Measurements from ENCODE around the gene OR4K1.
A peak's percentile ranks its signal among the peaks of the same experiment; 100 is the strongest.

OR4K1 gene

DNA sequence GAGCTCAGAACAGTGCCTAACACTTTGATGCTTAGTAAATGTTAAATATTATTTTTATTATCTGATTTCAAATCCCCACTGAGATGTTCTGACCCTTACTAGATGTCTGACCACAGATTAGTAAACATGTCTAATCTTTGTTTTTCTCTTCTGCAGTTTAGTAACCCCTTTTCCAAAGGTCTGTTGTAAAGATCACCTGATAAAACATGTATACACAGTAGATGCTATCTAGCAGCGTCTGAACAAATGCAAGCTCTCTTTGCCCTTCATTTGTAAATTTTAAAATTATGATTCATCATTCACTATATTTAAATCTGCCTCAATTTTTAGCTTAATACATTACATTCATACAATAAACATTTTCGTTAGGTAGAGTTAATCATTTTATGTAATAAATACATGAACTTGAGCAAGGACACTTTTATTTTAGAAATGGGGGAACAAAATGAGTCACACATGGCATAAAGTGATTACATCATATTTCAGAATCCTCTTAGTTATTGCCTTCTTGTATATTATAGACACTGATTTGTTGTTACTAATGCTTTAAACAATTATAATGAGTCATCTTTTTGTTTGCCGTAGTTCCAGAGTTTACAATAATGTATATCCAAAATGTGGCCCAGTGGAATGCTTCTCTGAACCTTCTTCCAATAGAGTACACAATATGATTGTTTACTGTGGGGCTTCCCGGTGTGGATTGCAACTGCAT, 12.0 kb upstream of the OR4K1 start:
- Histone ChIP-seq H3K36me3 (ENCODE audit: control insufficient read depth in 1 of 2, insufficient read depth in 2 of 2, low read length in 2 of 2) (no peaks in the 10 kb centered on the region), H2BK5ac (ENCODE audit: low read depth, low read length, poor library complexity) (no peak overlapping the region), H3K9ac (ENCODE audit: low read length) (no peak overlapping the region), H3K23ac (ENCODE audit: low read length) (no peak overlapping the region), H2BK12ac (ENCODE audit: low read length) (no peak overlapping the region), H3K27ac (ENCODE audit: low read depth, low read length) (no peak overlapping the region), H3K4ac (ENCODE audit: low read depth, low read length) (no peak overlapping the region), H4K12ac (ENCODE audit: low read depth, low read length) (no peak overlapping the region), H3K79me1 (ENCODE audit: low read length) (no peaks in the 10 kb centered on the region), H2BK120ac (ENCODE audit: insufficient read depth, low read length, poor library complexity) (no peak overlapping the region), H2AK5ac (ENCODE audit: low read length) (no peak overlapping the region), H3K18ac (ENCODE audit: low read length) (no peak overlapping the region), H3K27me3 (ENCODE audit: insufficient read depth, low read length) (no peaks in the 10 kb centered on the region), H3K4me2 (ENCODE audit: low read length) (no peak overlapping the region), H3K9me3 (ENCODE audit: insufficient read depth, low read depth, low read length) (peaks cover 1% of the 10 kb centered on the region), H4K91ac (ENCODE audit: low read depth, low read length) (no peak overlapping the region), H2AFZ (ENCODE audit: insufficient read depth, low read length, poor library complexity) (no peak overlapping the region), H3K4me3 (ENCODE audit: low read depth, low read length) (no peak overlapping the region), H4K8ac (ENCODE audit: low read depth, low read length) (no peak overlapping the region), H3K4me1 (ENCODE audit: control insufficient read depth in 1 of 2, insufficient read depth in 2 of 2, low read length in 2 of 2) (no peaks in the 10 kb centered on the region), H3K14ac (ENCODE audit: low read length) (no peak overlapping the region), H3K79me2 (ENCODE audit: control insufficient read depth, insufficient read depth, low read length, poor library complexity) (no peaks in the 10 kb centered on the region)
- no peak for DNase-seq
- WGBS (ENCODE audit: extremely low coverage, insufficient coverage, insufficient read length) = no CpG with 5 or more reads among the region's 4 CpGs

DNA sequence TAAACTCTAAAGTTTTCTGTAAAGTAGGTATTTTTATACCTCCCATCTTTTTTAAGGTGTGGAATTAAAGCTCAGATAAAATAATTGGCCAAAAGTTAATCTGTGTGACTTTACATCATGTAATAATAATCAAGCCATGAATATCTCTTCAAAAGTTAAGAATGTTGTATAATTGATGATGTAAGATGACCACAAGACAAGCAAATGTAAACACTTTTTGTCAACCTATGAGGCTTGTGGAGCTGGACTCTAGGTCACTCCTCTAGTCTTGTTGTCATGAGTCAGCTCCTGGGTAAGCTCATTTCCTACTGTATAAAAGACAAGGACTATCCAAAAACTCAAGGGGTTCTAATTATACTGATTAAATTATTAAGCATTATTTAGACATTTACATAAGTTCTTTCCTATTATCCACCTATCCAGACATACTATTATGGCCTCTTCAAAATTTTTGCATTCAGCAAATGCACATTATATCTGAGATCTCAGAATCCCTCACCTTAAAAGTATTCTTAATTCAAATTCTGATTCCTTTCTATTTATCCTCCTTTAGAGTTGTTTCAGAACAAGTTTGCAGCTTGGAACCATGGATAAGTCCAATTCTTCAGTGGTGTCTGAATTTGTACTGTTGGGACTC, 10.6 kb upstream of the OR4K1 start, which contains the start of gene OR4K5:
Gene OR4K5 (plus strand): TSS at position 587 of the 637 bp plus-strand sequence. CDS start 0 bp downstream, at position 587.
- H3K4me1 ChIP-seq (ENCODE audit: control insufficient read depth in 1 of 2, insufficient read depth in 2 of 2, low read length in 2 of 2) = no peaks in the 10 kb centered on the region
- H2AK5ac ChIP-seq (ENCODE audit: low read length) = no peak within 1 kb of the TSS
- H4K8ac ChIP-seq (ENCODE audit: low read depth, low read length) = no peak within 1 kb of the TSS
- no peak for DNase-seq
- no peaks in the 10 kb centered on the region for H3K79me2 ChIP-seq (ENCODE audit: control insufficient read depth, insufficient read depth, low read length, poor library complexity)
- no peaks in the 10 kb centered on the region for H3K79me1 ChIP-seq (ENCODE audit: low read length)
- no peak within 1 kb of the TSS for H2BK12ac ChIP-seq (ENCODE audit: low read length)
- H4K12ac ChIP-seq (ENCODE audit: low read depth, low read length) = no peak within 1 kb of the TSS
- no peak within 1 kb of the TSS for H2BK5ac ChIP-seq (ENCODE audit: low read depth, low read length, poor library complexity)
- no peak within 1 kb of the TSS for H3K9ac ChIP-seq (ENCODE audit: low read length)
- H3K36me3 ChIP-seq (ENCODE audit: control insufficient read depth in 1 of 2, insufficient read depth in 2 of 2, low read length in 2 of 2) = no peaks in the 10 kb centered on the region
- no peak within 1 kb of the TSS for H3K23ac ChIP-seq (ENCODE audit: low read length)
- H3K4ac ChIP-seq (ENCODE audit: low read depth, low read length) = no peak within 1 kb of the TSS
- H3K4me2 ChIP-seq (ENCODE audit: low read length) = no peak within 1 kb of the TSS
- H3K4me3 ChIP-seq (ENCODE audit: low read depth, low read length) = no peak within 1 kb of the TSS
- H3K27me3 ChIP-seq (ENCODE audit: insufficient read depth, low read length) = no peaks in the 10 kb centered on the region
- no peak within 1 kb of the TSS for H3K14ac ChIP-seq (ENCODE audit: low read length)
- peaks cover 1% of the 10 kb centered on the region for H3K9me3 ChIP-seq (ENCODE audit: insufficient read depth, low read depth, low read length)
- H2BK120ac ChIP-seq (ENCODE audit: insufficient read depth, low read length, poor library complexity) = no peak within 1 kb of the TSS
- H4K91ac ChIP-seq (ENCODE audit: low read depth, low read length) = no peak within 1 kb of the TSS
- no peak within 1 kb of the TSS for H3K18ac ChIP-seq (ENCODE audit: low read length)
- no peak within 1 kb of the TSS for H3K27ac ChIP-seq (ENCODE audit: low read depth, low read length)
- H2AFZ ChIP-seq (ENCODE audit: insufficient read depth, low read length, poor library complexity) = no peak within 1 kb of the TSS

- no peak overlapping the region for H4K91ac ChIP-seq (ENCODE audit: low read depth, low read length)
- no peak overlapping the region for H3K4me3 ChIP-seq (ENCODE audit: low read depth, low read length)
- H3K18ac ChIP-seq (ENCODE audit: low read length) = no peak overlapping the region
- peaks cover 6% of the 10 kb centered on the region for H3K9me3 ChIP-seq (ENCODE audit: insufficient read depth, low read depth, low read length)
- no peak overlapping the region for H3K4ac ChIP-seq (ENCODE audit: low read depth, low read length)
- no peaks in the 10 kb centered on the region for H3K4me1 ChIP-seq (ENCODE audit: control insufficient read depth in 1 of 2, insufficient read depth in 2 of 2, low read length in 2 of 2)
- no peak overlapping the region for H2BK12ac ChIP-seq (ENCODE audit: low read length)
- no peak overlapping the region for H4K8ac ChIP-seq (ENCODE audit: low read depth, low read length)
- no CpG with 5 or more reads among the region's 1 CpG for WGBS (ENCODE audit: extremely low coverage, insufficient coverage, insufficient read length)
- no peak for DNase-seq
- no peaks in the 10 kb centered on the region for H3K79me2 ChIP-seq (ENCODE audit: control insufficient read depth, insufficient read depth, low read length, poor library complexity)
- H2BK5ac ChIP-seq (ENCODE audit: low read depth, low read length, poor library complexity) = no peak overlapping the region
- no peaks in the 10 kb centered on the region for H3K79me1 ChIP-seq (ENCODE audit: low read length)
- no peak overlapping the region for H3K9ac ChIP-seq (ENCODE audit: low read length)
- no peak overlapping the region for H2AK5ac ChIP-seq (ENCODE audit: low read length)
- H3K23ac ChIP-seq (ENCODE audit: low read length) = no peak overlapping the region
- no peak overlapping the region for H3K27ac ChIP-seq (ENCODE audit: low read depth, low read length)
- H2BK120ac ChIP-seq (ENCODE audit: insufficient read depth, low read length, poor library complexity) = no peak overlapping the region
- no peak overlapping the region for H2AFZ ChIP-seq (ENCODE audit: insufficient read depth, low read length, poor library complexity)
- no peaks in the 10 kb centered on the region for H3K27me3 ChIP-seq (ENCODE audit: insufficient read depth, low read length)
- no peaks in the 10 kb centered on the region for H3K36me3 ChIP-seq (ENCODE audit: control insufficient read depth in 1 of 2, insufficient read depth in 2 of 2, low read length in 2 of 2)
- no peak overlapping the region for H3K4me2 ChIP-seq (ENCODE audit: low read length)
- no peak overlapping the region for H3K14ac ChIP-seq (ENCODE audit: low read length)
- H4K12ac ChIP-seq (ENCODE audit: low read depth, low read length) = no peak overlapping the region
These were observed 11.0 kb downstream of the OR4K1 start for GRCh38 chr14:19941668-19942067.

GRCh38 chr14:19947413-19948090, 16.8 kb downstream of the OR4K1 start:
- no peaks in the 10 kb centered on the region for H3K4me1 ChIP-seq (ENCODE audit: control insufficient read depth in 1 of 2, insufficient read depth in 2 of 2, low read length in 2 of 2)
- no peaks in the 10 kb centered on the region for H3K36me3 ChIP-seq (ENCODE audit: control insufficient read depth in 1 of 2, insufficient read depth in 2 of 2, low read length in 2 of 2)
- no peak overlapping the region for H3K27ac ChIP-seq (ENCODE audit: low read depth, low read length)
- H3K18ac ChIP-seq (ENCODE audit: low read length) = no peak overlapping the region
- H4K12ac ChIP-seq (ENCODE audit: low read depth, low read length) = no peak overlapping the region
- H2BK5ac ChIP-seq (ENCODE audit: low read depth, low read length, poor library complexity) = no peak overlapping the region
- no peak overlapping the region for H4K8ac ChIP-seq (ENCODE audit: low read depth, low read length)
- H4K91ac ChIP-seq (ENCODE audit: low read depth, low read length) = no peak overlapping the region
- WGBS (ENCODE audit: extremely low coverage, insufficient coverage, insufficient read length) = no CpG with 5 or more reads among the region's 3 CpGs
- H3K27me3 ChIP-seq (ENCODE audit: insufficient read depth, low read length) = no peaks in the 10 kb centered on the region
- H2AFZ ChIP-seq (ENCODE audit: insufficient read depth, low read length, poor library complexity) = no peak overlapping the region
- H3K9ac ChIP-seq (ENCODE audit: low read length) = no peak overlapping the region
- no peak overlapping the region for H3K23ac ChIP-seq (ENCODE audit: low read length)
- no peaks in the 10 kb centered on the region for H3K79me1 ChIP-seq (ENCODE audit: low read length)
- H3K9me3 ChIP-seq (ENCODE audit: insufficient read depth, low read depth, low read length) = no peaks in the 10 kb centered on the region
- no peak overlapping the region for H3K4me3 ChIP-seq (ENCODE audit: low read depth, low read length)
- H3K14ac ChIP-seq (ENCODE audit: low read length) = no peak overlapping the region
- no peak overlapping the region for H2AK5ac ChIP-seq (ENCODE audit: low read length)
- no peak overlapping the region for H3K4ac ChIP-seq (ENCODE audit: low read depth, low read length)
- H3K4me2 ChIP-seq (ENCODE audit: low read length) = no peak overlapping the region
- DNase-seq = peak in 1 of 2 donors; percentile 42
- no peak overlapping the region for H2BK120ac ChIP-seq (ENCODE audit: insufficient read depth, low read length, poor library complexity)
- H3K79me2 ChIP-seq (ENCODE audit: control insufficient read depth, insufficient read depth, low read length, poor library complexity) = no peaks in the 10 kb centered on the region
- H2BK12ac ChIP-seq (ENCODE audit: low read length) = no peak overlapping the region
